Esophagus (tissue), 2 donors: ENCODE measurements around the gene ZNF493. TPM values are rescaled to one million over a fixed set of nuclear protein-coding genes. Genes with fewer than 3 reads are reported as not detected.

ENCODE experiments used
- polyA plus RNA-seq, 2 donors: library from polyadenylated mRNA; stranded (reverse); fragments of 200-250 nt; gene quantifications; one replicate each; pipeline ENCODE4 v1.2.3, GENCODE V29; 2013
- donor health status: healthy with polysubstance abuse.
- donor health status: Bipolar disorder and iron deficiency.

Gene ZNF493
- polyA plus RNA-seq, 2 donors = 2.2 to 5.8 TPM

Other genes starting within 250 kb of the ZNF493 start
- 1 to 10 TPM; 1.6 to 3.3 TPM for gene ZNF708, start 67.7 kb upstream of the ZNF493 start, polyA plus RNA-seq
- gene ZNF738, start 38.1 kb upstream of the ZNF493 start, polyA plus RNA-seq = 1 to 10 TPM; 2.9 to 3.6 TPM
- gene ZNF429, start 108.5 kb downstream of the ZNF493 start, polyA plus RNA-seq = 1 to 10 TPM; 2.7 TPM